GM12878 (cell line): ENCODE results near the gene TCF4. TPM values are rescaled to one million over a fixed set of nuclear protein-coding genes. Genes with fewer than 3 reads are reported as not detected.

ENCODE experiments used
- ATAC-seq: fragments of 200-7000 bp; cut with Tn5 transposase; 3 replicates; pipeline ENCODE4 v1.9.1; 2020; ENCODE audit warnings: mild to moderate bottlenecking, moderate library complexity
- BruUV-seq: library from RNA; stranded (reverse); fragments of 400-500 nt; replicated peaks from 2 replicates; lab custom pipeline; 2021; lab: Mats Ljungman, UMichigan
- CTCF ChIA-PET: fragments of 300-600 bp; sonication (Branson Sonifier 250); formaldehyde crosslinking; extraction: SDS; loops from one replicate; lab custom pipeline; 2021; ENCODE audit warnings: inconsistent platforms; lab: Yijun Ruan, JAX
- POLR2A ChIA-PET: fragments of 350-600 bp; formaldehyde crosslinking; extraction: SDS; loops from one replicate; lab custom pipeline; 2021; ENCODE audit warnings: inconsistent platforms; lab: Charles Lee
- RAD21 ChIA-PET: fragments of 300-600 bp; sonication (Branson Sonifier 250); formaldehyde crosslinking; loops from one replicate; lab custom pipeline; 2023; ENCODE audit warnings: antibody characterized with exemption; ENCODE audit not compliant: unreplicated experiment; lab: Charles Lee
- SMC1A ChIA-PET: fragments of 300-600 bp; sonication (Branson Sonifier 250); formaldehyde crosslinking; loops from one replicate; lab custom pipeline; 2023; ENCODE audit not compliant: unreplicated experiment, uncharacterized antibody; lab: Charles Lee
- DNase-seq: peaks from one replicate; pipeline ENCODE4 v3.0.0-alpha.2; 2011; ENCODE audit warnings: low read depth, low spot score
- FAIRE-seq: peaks from 3 replicates; lab custom pipeline; 2011; peaks lifted over from hg19 to GRCh38; lab: Jason Lieb, UNC
- H2AFZ ChIP-seq: 2 replicates; pipeline ENCODE4 v1.6.0; 2011; ENCODE audit warnings: low read depth, low read length, control low read depth; ENCODE audit not compliant: control insufficient read depth
- H3K27ac ChIP-seq: 2 replicates; pipeline ENCODE4 v1.5.1; 2011; ENCODE audit warnings: control low read depth; ENCODE audit not compliant: control insufficient read depth, insufficient read depth
- H3K27me3 ChIP-seq, 2 experiments: replicated peaks in 1 of 2; 2 replicates each; pipeline versions ENCODE4 v1.6.0 to v1.6.1; 2011; ENCODE audit warnings: low read length in 1 of 2; ENCODE audit not compliant: control insufficient read depth in 2 of 2, insufficient read depth in 2 of 2
- H3K36me3 ChIP-seq, 2 experiments: 2 replicates each; pipeline ENCODE4 v1.5.1; 2011; ENCODE audit warnings: low read length in 1 of 2; ENCODE audit not compliant: control insufficient read depth in 2 of 2, insufficient read depth in 2 of 2
- H3K4me1 ChIP-seq: 2 replicates; pipeline ENCODE4 v1.6.1; 2011; ENCODE audit warnings: mild to moderate bottlenecking, low read length, moderate library complexity, mixed read lengths; ENCODE audit not compliant: control insufficient read depth, insufficient read depth
- H3K4me2 ChIP-seq: 2 replicates; pipeline ENCODE4 v1.6.0; 2011; ENCODE audit warnings: control low read depth; ENCODE audit not compliant: control insufficient read depth, insufficient read depth
- H3K4me3 ChIP-seq: fragments of 200-600 bp; sonication (generic); 2 replicates; pipeline ENCODE4 v1.5.1; 2016
- H3K79me2 ChIP-seq: 2 replicates; pipeline ENCODE4 v1.6.0; 2011; ENCODE audit warnings: low read length; ENCODE audit not compliant: control insufficient read depth, insufficient read depth
- H3K9ac ChIP-seq: 2 replicates; pipeline ENCODE4 v1.8.0; 2011; ENCODE audit warnings: low read length, control low read depth, mixed read lengths; ENCODE audit not compliant: control insufficient read depth, insufficient read depth
- H3K9me3 ChIP-seq: replicated peaks from 3 replicates; pipeline ENCODE4 v1.5.1; 2011; ENCODE audit warnings: mild to moderate bottlenecking, low read length; ENCODE audit not compliant: control insufficient read depth, insufficient read depth
- H4K20me1 ChIP-seq: 2 replicates; pipeline ENCODE4 v1.6.0; 2011; ENCODE audit not compliant: control insufficient read depth, insufficient read depth
- ASH2L ChIP-seq: fragments of 300-600, 200-600 bp; sonication (generic); IDR thresholded peaks from 2 replicates; pipeline ENCODE4 v1.6.1; 2017; ENCODE audit warnings: low read depth, mild to moderate bottlenecking, borderline replicate concordance
- ATF7 ChIP-seq: fragments of 450-650 bp; IDR thresholded peaks from 2 replicates; pipeline ENCODE4 v1.6.1; 2016; ENCODE audit warnings: low read depth, mild to moderate bottlenecking
- CEBPB ChIP-seq, 2 experiments: fragments of 150-350 bp in 1 of 2; IDR thresholded peaks; 2 replicates each; pipeline ENCODE4 v1.6.1; 2012 to 2014; ENCODE audit warnings: low read depth in 2 of 2, low read length in 2 of 2, borderline replicate concordance in 1 of 2, inconsistent platforms in 1 of 2
- DPF2 ChIP-seq: fragments of 450-650 bp; IDR thresholded peaks from 2 replicates; pipeline ENCODE4 v1.6.1; 2017; ENCODE audit warnings: mild to moderate bottlenecking
- HCFC1 ChIP-seq: fragments of 150-350 bp; IDR thresholded peaks from 2 replicates; pipeline ENCODE4 v1.6.1; 2014; ENCODE audit warnings: low read length
- IKZF1 ChIP-seq: fragments of 450-650 bp; conservative IDR thresholded peaks from 2 replicates; pipeline ENCODE4 v1.6.1; 2017; ENCODE audit warnings: antibody characterized with exemption, mild to moderate bottlenecking
- JUNB ChIP-seq: IDR thresholded peaks from 2 replicates; pipeline ENCODE4 v1.6.1; 2016; ENCODE audit warnings: antibody characterized with exemption, mild to moderate bottlenecking
- KDM1A ChIP-seq: fragments of 200-600 bp; sonication (generic); IDR thresholded peaks from 2 replicates; pipeline ENCODE4 v1.6.1; 2016; ENCODE audit warnings: borderline replicate concordance
- KLF5 ChIP-seq: fragments of 450-650 bp; IDR thresholded peaks from 2 replicates; pipeline ENCODE4 v1.6.1; 2014; ENCODE audit warnings: mild to moderate bottlenecking; ENCODE audit not compliant: partially characterized antibody
- MXI1 ChIP-seq: fragments of 150-350 bp; IDR thresholded peaks from 2 replicates; pipeline ENCODE4 v1.6.1; 2011; ENCODE audit warnings: low read depth, mild to moderate bottlenecking, inconsistent platforms, low read length, improper control_type of control experiment
- NR2C1 ChIP-seq: fragments of 450-650 bp; IDR thresholded peaks from 2 replicates; pipeline ENCODE4 v1.6.1; 2017; ENCODE audit warnings: antibody characterized with exemption, mild to moderate bottlenecking, moderate library complexity
- RAD21 ChIP-seq: IDR thresholded peaks from 2 replicates; pipeline ENCODE4 v1.6.1; 2011; ENCODE audit warnings: mild to moderate bottlenecking, low read depth, low read length, moderate library complexity; ENCODE audit not compliant: insufficient read depth
- RBBP5 ChIP-seq: fragments of 200-600 bp; sonication (generic); conservative IDR thresholded peaks from 2 replicates; pipeline ENCODE4 v1.6.1; 2016
- STAT1 ChIP-seq: fragments of 450-650 bp; conservative IDR thresholded peaks from 2 replicates; pipeline ENCODE4 v1.6.1; 2014; ENCODE audit warnings: antibody characterized with exemption, mild to moderate bottlenecking
- USF1 ChIP-seq: IDR thresholded peaks from 2 replicates; pipeline ENCODE4 v1.6.1; 2011; ENCODE audit warnings: borderline replicate concordance, low read depth, mild to moderate bottlenecking, moderate library complexity, mixed read lengths, low read length; ENCODE audit not compliant: insufficient read depth; ENCODE audit errors: extremely low read length
- ZBTB4 ChIP-seq: fragments of 450-650 bp; formaldehyde crosslinking; IDR thresholded peaks from 2 replicates; pipeline ENCODE4 v1.4.0; 2022; ENCODE audit warnings: mild to moderate bottlenecking, moderate library complexity
- WGBS: methylation state at CpG from one replicate; pipeline ENCODE4 v1.1.6; 2016; ENCODE audit warnings: low lambda C conversion rate; ENCODE audit not compliant: insufficient replicate concordance, insufficient coverage; ENCODE audit errors: missing lambda C conversion rate; 5-methylcytosine and 5-hydroxymethylcytosine counted together
- in situ Hi-C: fragments of 300-500 bp; cut with MboI; formaldehyde crosslinking; loops from 9 replicates; pipeline ENCODE4 v1.14.3; 2018; ENCODE audit warnings: mixed read lengths
- intact Hi-C: fragments of 100-400 bp; cut with micrococcal nuclease; formaldehyde crosslinking; loops from one replicate; pipeline ENCODE4 v1.14.2; 2022; ENCODE audit not compliant: unreplicated experiment
- polyA plus RNA-seq, 11 experiments: library from polyadenylated mRNA; depleted of rRNA in 4 of 11; unstranded in 6 of 11; stranded (reverse) in 5 of 11; fragments of >200 nt; fragmentation: Nextera tagmentation in 4 of 11; fragmentation: Illumina TruSeq in 1 of 11; extraction: Ambion mirVana in 4 of 11; extraction: Trizol in 1 of 11; gene quantifications; 1 replicate in 1 of 11; 2 replicates in 10 of 11; pipeline versions ENCODE4 v1.2.1 to v1.2.3, GENCODE V29; 2011 to 2016; ENCODE audit warnings: inconsistent platforms in 2 of 11, missing spikeins in 2 of 11, low read depth in 1 of 11
- total RNA-seq, 4 experiments: library from RNA; depleted of rRNA in 3 of 4; stranded (reverse); fragments of >200 nt in 3 of 4; fragmentation: Illumina TruSeq in 1 of 4; extraction: Trizol in 1 of 4; gene quantifications; 2 replicates each; pipeline versions ENCODE4 v1.2.1 to v1.2.3, GENCODE V29; 2013 to 2021
- TF ChIP-seq, protein P1 (sequence below): IDR thresholded peaks from 2 replicates; pipeline ENCODE4 v1.6.1; 2011; ENCODE audit warnings: low read depth, mild to moderate bottlenecking, low read length, moderate library complexity, borderline replicate concordance; ENCODE audit errors: extremely low read depth
- TF ChIP-seq, protein P2 (sequence below): fragments of 150-350 bp; IDR thresholded peaks from 2 replicates; pipeline ENCODE4 v1.6.1; 2014; ENCODE audit warnings: mild to moderate bottlenecking, low read depth, low read length

Gene TCF4
- total and polyA plus RNA-seq, 10 of the 15 experiments (the other 5 are each of a cell fraction or from before 2014, with no cell fraction given) = 15.2 to 94.0 (median 31.5) TPM

GRCh38 chr18:55534547-55534946, 53.4 kb downstream of the TCF4 start:
- Histone ChIP-seq H3K4me2 (no peak overlapping the region), H3K9ac (no peak overlapping the region)
- 33% methylated on average over 3 of the region's 3 CpGs for WGBS
- no peak for DNase-seq
- in situ Hi-C loops = no loop called here
- POLR2A ChIA-PET = no interaction called here
- BruUV-seq = no TSS peak
- no peak for TF ChIP-seq JUNB
- no peak for TF ChIP-seq DPF2
- TF ChIP-seq USF1 = no peak
- no peak for TF ChIP-seq KDM1A
- no peak for TF ChIP-seq HCFC1
- TF ChIP-seq, protein P1, sequence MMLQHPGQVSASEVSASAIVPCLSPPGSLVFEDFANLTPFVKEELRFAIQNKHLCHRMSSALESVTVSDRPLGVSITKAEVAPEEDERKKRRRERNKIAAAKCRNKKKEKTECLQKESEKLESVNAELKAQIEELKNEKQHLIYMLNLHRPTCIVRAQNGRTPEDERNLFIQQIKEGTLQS = no peak
- TF ChIP-seq, protein P2, sequence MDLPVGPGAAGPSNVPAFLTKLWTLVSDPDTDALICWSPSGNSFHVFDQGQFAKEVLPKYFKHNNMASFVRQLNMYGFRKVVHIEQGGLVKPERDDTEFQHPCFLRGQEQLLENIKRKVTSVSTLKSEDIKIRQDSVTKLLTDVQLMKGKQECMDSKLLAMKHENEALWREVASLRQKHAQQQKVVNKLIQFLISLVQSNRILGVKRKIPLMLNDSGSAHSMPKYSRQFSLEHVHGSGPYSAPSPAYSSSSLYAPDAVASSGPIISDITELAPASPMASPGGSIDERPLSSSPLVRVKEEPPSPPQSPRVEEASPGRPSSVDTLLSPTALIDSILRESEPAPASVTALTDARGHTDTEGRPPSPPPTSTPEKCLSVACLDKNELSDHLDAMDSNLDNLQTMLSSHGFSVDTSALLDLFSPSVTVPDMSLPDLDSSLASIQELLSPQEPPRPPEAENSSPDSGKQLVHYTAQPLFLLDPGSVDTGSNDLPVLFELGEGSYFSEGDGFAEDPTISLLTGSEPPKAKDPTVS = no peak
- no peak for TF ChIP-seq ZBTB4 (CRISPR knock-in tag)
- TF ChIP-seq ASH2L = no peak
- TF ChIP-seq ATF7 = no peak
- TF ChIP-seq KLF5 = no peak
- no peak for TF ChIP-seq CEBPB (IDR thresholded peaks at IDR 0.05; ENCODE audit: borderline replicate concordance in 1 of 2, low read depth in 2 of 2, low read length in 2 of 2)
- no peak for TF ChIP-seq STAT1
- TF ChIP-seq IKZF1 = no peak
- TF ChIP-seq RBBP5 = no peak
- no peak for TF ChIP-seq RAD21
- no peak for TF ChIP-seq NR2C1
- no peak for TF ChIP-seq MXI1
- TF ChIP-seq, all 136 proteins: peak for 0
- Histone ChIP-seq H3K36me3 (no peaks in the 10 kb centered on the region), H2AFZ (no peak overlapping the region), H3K27me3 (no peaks in the 10 kb centered on the region), H4K20me1 (no peaks in the 10 kb centered on the region), H3K4me3 (no peak overlapping the region), H3K79me2 (no peaks in the 10 kb centered on the region), H3K9me3 (no peaks in the 10 kb centered on the region), H3K4me1 (no peaks in the 10 kb centered on the region), H3K27ac (no peak overlapping the region)
- no peak for ATAC-seq
- CTCF ChIA-PET = no interaction called here
- FAIRE-seq = no peak
- RAD21 ChIA-PET = no interaction called here
- SMC1A ChIA-PET = interaction anchor here (1.2 kb wide), 1 partner anchor 21 kb away, joined by 3 read pairs; no protein-coding TSS in a partner anchor
- intact Hi-C loops = no loop called here
